PC-9 (cell line): ENCODE measurements around the gene RBM15. TPM values are rescaled to one million over a fixed set of nuclear protein-coding genes. Genes with fewer than 3 reads are reported as not detected.

Experiments
- BruUV-seq: library from RNA; stranded (reverse); fragments of 400-500 nt; replicated peaks from 2 replicates; lab custom pipeline; 2021; lab: Mats Ljungman, UMichigan
- CTCF ChIA-PET: fragments of 300-600 bp; sonication (Branson Sonifier 250); formaldehyde crosslinking; loops from one replicate; lab custom pipeline; 2022; ENCODE audit warnings: antibody characterized with exemption; lab: Charles Lee
- POLR2A ChIA-PET: fragments of 300-600 bp; sonication (Branson Sonifier 250); formaldehyde crosslinking; loops from one replicate; lab custom pipeline; 2022; ENCODE audit warnings: antibody characterized with exemption; ENCODE audit not compliant: unreplicated experiment; lab: Charles Lee
- DNase-seq, 2 experiments: peaks; one replicate each; pipeline versions ENCODE4 v3.0.0 to v3.0.0-alpha.2; 2015 to 2022; ENCODE audit warnings: mixed read lengths in 1 of 2
- H2AFZ ChIP-seq: fragments of 200-600 bp; sonication (generic); 2 replicates; pipeline ENCODE4 v1.8.1; 2017; ENCODE audit warnings: antibody characterized with exemption
- H3F3A ChIP-seq: fragments of 200-600 bp; sonication (generic); 2 replicates; pipeline ENCODE4 v1.8.1; 2017; ENCODE audit warnings: antibody characterized with exemption, mild to moderate bottlenecking, low read depth; ENCODE audit not compliant: insufficient read depth
- H3K27ac ChIP-seq: fragments of 200-600 bp; sonication (generic); 2 replicates; pipeline ENCODE4 v1.6.1; 2016; ENCODE audit warnings: mixed run types
- H3K27me3 ChIP-seq: fragments of 200-600 bp; sonication (generic); 2 replicates; pipeline ENCODE4 v1.6.1; 2016; ENCODE audit warnings: low read depth, mixed run types; ENCODE audit not compliant: insufficient read depth
- H3K36me3 ChIP-seq: fragments of 200-600 bp; sonication (generic); 2 replicates; pipeline ENCODE4 v1.6.1; 2016; ENCODE audit warnings: low read depth, mixed run types
- H3K4me1 ChIP-seq: fragments of 200-600 bp; sonication (generic); replicated peaks from 2 replicates; pipeline ENCODE4 v1.6.1; 2016; ENCODE audit warnings: mixed run types; ENCODE audit not compliant: insufficient read depth
- H3K4me2 ChIP-seq: fragments of 200-600 bp; sonication (generic); 2 replicates; pipeline ENCODE4 v1.6.1; 2017; ENCODE audit warnings: mixed run types
- H3K4me3 ChIP-seq: fragments of 200-600 bp; sonication (generic); 2 replicates; pipeline ENCODE4 v1.6.1; 2016; ENCODE audit warnings: mixed run types
- H3K79me2 ChIP-seq: fragments of 200-600 bp; sonication (generic); 2 replicates; pipeline ENCODE4 v1.6.1; 2017; ENCODE audit warnings: low read depth, mixed run types
- H3K9me2 ChIP-seq: fragments of 200-600 bp; sonication (generic); 2 replicates; pipeline ENCODE4 v1.8.1; 2017; ENCODE audit warnings: mild to moderate bottlenecking; ENCODE audit not compliant: insufficient read depth
- H3K9me3 ChIP-seq: fragments of 200-600 bp; sonication (generic); 2 replicates; pipeline ENCODE4 v1.8.1; 2016; ENCODE audit warnings: low read depth; ENCODE audit not compliant: insufficient read depth
- H4K20me1 ChIP-seq: fragments of 200-600 bp; sonication (generic); 2 replicates; pipeline ENCODE4 v1.8.1; 2017; ENCODE audit not compliant: insufficient read depth
- EZH2 ChIP-seq: fragments of 200-600 bp; sonication (generic); IDR thresholded peaks from 2 replicates; pipeline ENCODE4 v1.8.0; 2017; ENCODE audit warnings: antibody characterized with exemption, low read depth
- intact Hi-C: fragments of 100-400 bp; cut with micrococcal nuclease; formaldehyde crosslinking; loops from one replicate; pipeline ENCODE4 v1.10.0; 2022; ENCODE audit not compliant: unreplicated experiment
- total RNA-seq: library from RNA; stranded (reverse); gene quantifications from 2 replicates; pipeline ENCODE4 v1.2.3, GENCODE V29; 2021
- TF ChIP-seq, protein P1 (sequence below): fragments of 200-600 bp; sonication (generic); conservative IDR thresholded peaks from 2 replicates; pipeline ENCODE4 v1.6.1; 2017; ENCODE audit warnings: mixed run types, antibody characterized with exemption, mild to moderate bottlenecking, moderate library complexity

RBM15 gene
- total RNA-seq, 1 experiment from 2014 or later: 43.1 TPM

DNA sequence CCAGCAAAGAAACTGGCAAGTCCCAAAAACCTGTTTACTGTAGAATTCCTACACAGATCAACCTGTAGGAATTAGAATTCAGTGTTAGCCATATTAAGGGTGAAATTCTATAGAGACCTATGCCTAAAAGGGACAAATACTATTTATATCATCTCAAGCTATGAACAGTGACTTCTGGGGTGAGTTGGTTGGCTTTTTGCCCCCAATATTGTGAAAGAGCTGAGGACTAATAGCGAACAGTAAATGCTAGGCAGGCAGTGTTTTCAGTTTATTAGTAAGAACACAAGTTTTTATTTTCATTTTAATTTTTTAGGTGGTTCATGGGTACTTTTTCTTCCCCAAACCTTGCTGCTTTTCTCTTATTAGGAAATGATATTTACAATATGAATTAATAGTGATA lies 36.3 kb downstream of the RBM15 start:
- CTCF ChIA-PET: interaction anchor here (0.5 kb wide), 1 partner anchor 78 kb away, joined by 3 read pairs; no protein-coding TSS in a partner anchor
- intact Hi-C loops: no loop called here
- Histone ChIP-seq H3K79me2 (no peaks in the 10 kb centered on the region), H3K4me2 (no peak overlapping the region), H3K36me3 (peaks cover 49% of the 10 kb centered on the region), H3K27me3 (no peaks in the 10 kb centered on the region), H3K9me2 (no peaks in the 10 kb centered on the region), H4K20me1 (no peaks in the 10 kb centered on the region), H3K4me3 (no peak overlapping the region), H3K27ac (0 out of 2 replicates have a peak overlapping the region, but pooled peaks have one; percentile 4), H2AFZ (no peak overlapping the region), H3K9me3 (no peaks in the 10 kb centered on the region), H3K4me1 (peaks cover 8% of the 10 kb centered on the region), H3F3A (peaks cover 44% of the 10 kb centered on the region)
- POLR2A ChIA-PET: interaction anchor here (0.6 kb wide), 1 partner anchor 14 kb away, joined by 4 read pairs; no protein-coding TSS in a partner anchor
- BruUV-seq: no TSS peak
- TF ChIP-seq, protein P1, sequence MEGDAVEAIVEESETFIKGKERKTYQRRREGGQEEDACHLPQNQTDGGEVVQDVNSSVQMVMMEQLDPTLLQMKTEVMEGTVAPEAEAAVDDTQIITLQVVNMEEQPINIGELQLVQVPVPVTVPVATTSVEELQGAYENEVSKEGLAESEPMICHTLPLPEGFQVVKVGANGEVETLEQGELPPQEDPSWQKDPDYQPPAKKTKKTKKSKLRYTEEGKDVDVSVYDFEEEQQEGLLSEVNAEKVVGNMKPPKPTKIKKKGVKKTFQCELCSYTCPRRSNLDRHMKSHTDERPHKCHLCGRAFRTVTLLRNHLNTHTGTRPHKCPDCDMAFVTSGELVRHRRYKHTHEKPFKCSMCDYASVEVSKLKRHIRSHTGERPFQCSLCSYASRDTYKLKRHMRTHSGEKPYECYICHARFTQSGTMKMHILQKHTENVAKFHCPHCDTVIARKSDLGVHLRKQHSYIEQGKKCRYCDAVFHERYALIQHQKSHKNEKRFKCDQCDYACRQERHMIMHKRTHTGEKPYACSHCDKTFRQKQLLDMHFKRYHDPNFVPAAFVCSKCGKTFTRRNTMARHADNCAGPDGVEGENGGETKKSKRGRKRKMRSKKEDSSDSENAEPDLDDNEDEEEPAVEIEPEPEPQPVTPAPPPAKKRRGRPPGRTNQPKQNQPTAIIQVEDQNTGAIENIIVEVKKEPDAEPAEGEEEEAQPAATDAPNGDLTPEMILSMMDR: no peak
- no peak for TF ChIP-seq EZH2
- no peak for DNase-seq

DNA sequence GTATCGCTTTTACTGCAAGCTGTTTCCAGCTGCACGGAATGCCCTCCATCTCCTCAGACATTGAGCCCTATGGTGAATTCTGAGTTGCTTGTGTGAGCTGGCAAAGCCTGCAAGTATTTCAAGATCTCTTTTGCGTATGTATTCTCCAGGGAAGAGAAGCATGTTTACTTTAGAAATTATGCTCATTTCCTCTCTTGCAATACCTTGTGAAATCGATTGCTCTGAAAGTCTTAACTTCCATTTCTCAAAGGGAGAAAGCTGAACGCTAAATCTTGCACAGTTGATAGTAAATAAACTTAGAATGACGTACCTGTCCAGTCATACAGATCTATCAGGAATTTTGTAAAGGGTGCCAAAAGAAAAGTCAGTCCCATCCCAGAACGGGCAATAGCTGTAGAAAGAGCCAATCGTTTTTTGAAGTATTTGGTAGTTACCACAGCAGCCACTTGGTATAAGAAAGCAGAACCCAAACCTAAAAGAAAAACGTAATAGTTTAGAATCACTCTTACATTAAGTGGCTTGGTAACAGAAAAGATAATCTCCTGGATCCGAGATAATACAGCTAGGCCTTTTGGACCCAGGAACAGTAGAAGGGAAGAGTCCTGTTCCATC lies 41.6 kb downstream of the RBM15 start:
- peak overlapping the region; percentile 33 for H3K4me2 ChIP-seq
- no peak overlapping the region for H3K4me3 ChIP-seq
- no peaks in the 10 kb centered on the region; the same call in 1 of the 2 replicates for H3K9me3 ChIP-seq
- intact Hi-C loops: no loop called here
- no peak overlapping the region for H2AFZ ChIP-seq
- 0 out of 2 replicates have a peak, but pooled peaks cover 20% of the 10 kb centered on the region for H3K36me3 ChIP-seq
- TF ChIP-seq EZH2: no peak
- TF ChIP-seq, protein P1: no peak
- H3F3A ChIP-seq: peaks cover 63% of the 10 kb centered on the region
- CTCF ChIA-PET: no interaction called here
- no TSS peak for BruUV-seq
- H3K4me1 ChIP-seq: peaks cover 47% of the 10 kb centered on the region
- peak in 1 of 2 experiments; percentile 80 for DNase-seq
- no peaks in the 10 kb centered on the region for H3K27me3 ChIP-seq
- no peaks in the 10 kb centered on the region for H3K79me2 ChIP-seq
- H4K20me1 ChIP-seq: no peaks in the 10 kb centered on the region
- H3K9me2 ChIP-seq: no peaks in the 10 kb centered on the region
- peak overlapping the region; percentile 79 for H3K27ac ChIP-seq
- POLR2A ChIA-PET: no interaction called here

DNA sequence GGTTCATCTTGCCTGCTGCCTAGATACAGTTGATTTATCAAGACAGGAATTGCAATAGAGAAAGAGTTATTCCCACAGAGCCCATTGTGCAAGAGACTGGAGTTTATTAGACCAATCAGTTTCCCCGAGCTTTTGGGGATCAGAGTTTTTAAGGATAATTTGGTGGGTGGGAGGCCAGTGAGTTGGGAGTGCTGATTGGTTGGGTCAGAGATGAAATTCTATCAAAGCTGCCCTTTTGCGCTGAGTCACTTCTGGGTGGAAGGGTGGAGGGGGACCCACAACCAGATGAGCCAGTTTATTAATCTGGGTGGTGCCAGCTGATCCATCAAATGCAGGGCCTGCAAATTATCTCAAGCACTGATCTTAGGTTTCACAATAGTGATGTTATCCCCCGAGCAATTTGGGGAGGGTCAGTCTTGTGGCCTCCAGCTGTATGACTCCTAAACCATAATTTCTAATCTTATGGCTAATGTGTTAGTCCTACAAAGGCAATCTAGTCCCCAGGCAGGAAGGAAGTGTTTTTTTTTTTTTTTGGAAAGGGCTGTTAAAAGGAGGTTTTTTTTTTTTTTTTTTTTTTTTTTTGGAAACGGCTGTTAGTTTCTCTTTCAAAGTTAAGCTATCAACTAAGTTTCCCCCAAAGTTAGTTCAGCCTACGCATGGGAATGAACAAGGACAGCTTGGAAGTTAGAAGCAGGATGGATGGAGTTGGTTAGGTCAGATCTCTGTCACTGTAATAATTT lies 44.2 kb downstream of the RBM15 start:
- peak overlapping the region; percentile 6; the same call in 1 of the 2 replicates for H2AFZ ChIP-seq
- ChIA-PET CTCF (interaction anchor here (0.6 to 1.0 kb wide), 4 partner anchors 10 to 186 kb away, joined by 3 to 7 read pairs (median 4); no protein-coding TSS in a partner anchor), POLR2A (interaction anchor here (0.5 to 0.7 kb wide), 3 partner anchors 81 to 1133 kb away, joined by 8 to 16 read pairs (median 9); no protein-coding TSS in a partner anchor)
- peaks cover 56% of the 10 kb centered on the region for H3F3A ChIP-seq
- H3K36me3 ChIP-seq: 0 out of 2 replicates have a peak, but pooled peaks cover 9% of the 10 kb centered on the region
- H4K20me1 ChIP-seq: no peaks in the 10 kb centered on the region
- no peaks in the 10 kb centered on the region for H3K27me3 ChIP-seq
- H3K9me2 ChIP-seq: no peaks in the 10 kb centered on the region
- no peaks in the 10 kb centered on the region; the same call in 1 of the 2 replicates for H3K9me3 ChIP-seq
- peak overlapping the region; percentile 84 for H3K4me2 ChIP-seq
- H3K4me1 ChIP-seq: peaks cover 47% of the 10 kb centered on the region
- H3K79me2 ChIP-seq: no peaks in the 10 kb centered on the region
- DNase-seq: peak; percentile 78 to 99
- intact Hi-C loops: loop anchor here (1.0 to 2.0 kb wide), 3 partner anchors 8 to 57 kb away; partner anchors contain the start of genes RBM15 and SLC16A4
- no TSS peak for BruUV-seq
- H3K27ac ChIP-seq: peak overlapping the region; percentile 79
- TF ChIP-seq, protein P1: no peak
- no peak for TF ChIP-seq EZH2
- H3K4me3 ChIP-seq: peak overlapping the region; percentile 49
